22Rv1 (cell line): ENCODE data around the gene HRH2.

Experiments used
- ZFX ChIP-seq: fragments of 450-650 bp; IDR thresholded peaks from 2 replicates; pipeline ENCODE4 v1.6.1; 2017; ENCODE audit warnings: antibody characterized with exemption, borderline replicate concordance
- TF ChIP-seq, protein P1 (sequence below): fragments of 450-650 bp; IDR thresholded peaks from 2 replicates; pipeline ENCODE4 v1.5.1; 2017; ENCODE audit warnings: mild to moderate bottlenecking

DNA sequence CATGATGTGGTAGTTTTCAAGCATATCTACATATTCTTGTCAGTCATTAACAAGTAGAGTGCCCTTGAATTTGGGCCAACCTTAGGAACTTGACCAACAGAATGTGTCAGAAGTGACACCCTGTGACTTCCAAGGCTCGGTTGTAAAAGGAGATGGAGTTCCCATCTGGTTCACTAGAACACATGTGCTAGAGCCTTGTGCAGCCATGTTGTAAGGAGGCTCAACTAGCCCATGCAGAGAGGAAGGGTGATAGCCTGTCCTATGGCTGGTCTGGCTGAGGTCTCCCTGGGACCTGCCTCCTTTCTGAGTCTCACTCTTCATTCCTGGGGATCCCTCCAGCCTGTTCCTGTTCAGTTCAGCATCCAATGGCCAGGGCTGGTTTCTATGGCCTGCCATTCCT is 28.1 kb upstream of the HRH2 start:
- TF ChIP-seq, protein P1, sequence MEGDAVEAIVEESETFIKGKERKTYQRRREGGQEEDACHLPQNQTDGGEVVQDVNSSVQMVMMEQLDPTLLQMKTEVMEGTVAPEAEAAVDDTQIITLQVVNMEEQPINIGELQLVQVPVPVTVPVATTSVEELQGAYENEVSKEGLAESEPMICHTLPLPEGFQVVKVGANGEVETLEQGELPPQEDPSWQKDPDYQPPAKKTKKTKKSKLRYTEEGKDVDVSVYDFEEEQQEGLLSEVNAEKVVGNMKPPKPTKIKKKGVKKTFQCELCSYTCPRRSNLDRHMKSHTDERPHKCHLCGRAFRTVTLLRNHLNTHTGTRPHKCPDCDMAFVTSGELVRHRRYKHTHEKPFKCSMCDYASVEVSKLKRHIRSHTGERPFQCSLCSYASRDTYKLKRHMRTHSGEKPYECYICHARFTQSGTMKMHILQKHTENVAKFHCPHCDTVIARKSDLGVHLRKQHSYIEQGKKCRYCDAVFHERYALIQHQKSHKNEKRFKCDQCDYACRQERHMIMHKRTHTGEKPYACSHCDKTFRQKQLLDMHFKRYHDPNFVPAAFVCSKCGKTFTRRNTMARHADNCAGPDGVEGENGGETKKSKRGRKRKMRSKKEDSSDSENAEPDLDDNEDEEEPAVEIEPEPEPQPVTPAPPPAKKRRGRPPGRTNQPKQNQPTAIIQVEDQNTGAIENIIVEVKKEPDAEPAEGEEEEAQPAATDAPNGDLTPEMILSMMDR = no peak
- no peak for TF ChIP-seq ZFX
